SK-N-SH treated with all-trans-retinoic acid at 6 μM for 48 hours (cell line): ENCODE results near the gene ZCCHC24.

Source experiments
- ATAC-seq: fragments of 200-7000 bp; cut with Tn5 transposase; 3 replicates; pipeline ENCODE4 v1.9.1; 2020; ENCODE audit warnings: mild to moderate bottlenecking, moderate library complexity
- ARNTL ChIP-seq: fragments of 450-650 bp; formaldehyde crosslinking; IDR thresholded peaks from 2 replicates; pipeline ENCODE4 v1.5.0; 2020; ENCODE audit warnings: low read depth, mild to moderate bottlenecking, moderate library complexity, borderline replicate concordance
- BACH2 ChIP-seq: fragments of 250-450 bp; sonication (Bioruptor Pico); IDR thresholded peaks from 2 replicates; pipeline ENCODE4 v1.9.0; 2021; ENCODE audit warnings: mild to moderate bottlenecking, borderline replicate concordance
- CSDC2 ChIP-seq: fragments of 250-450 bp; sonication (Bioruptor Pico); IDR thresholded peaks from 2 replicates; pipeline ENCODE4 v1.5.0; 2020; ENCODE audit warnings: mild to moderate bottlenecking, moderate library complexity
- CSRNP3 ChIP-seq: fragments of 250-450 bp; sonication (Bioruptor Pico); IDR thresholded peaks from 2 replicates; pipeline ENCODE4 v1.5.1; 2021; ENCODE audit warnings: mild to moderate bottlenecking, moderate library complexity
- GLIS3 ChIP-seq: fragments of 250-450 bp; sonication (Bioruptor Pico); IDR thresholded peaks from 2 replicates; pipeline ENCODE4 v1.5.0; 2020; ENCODE audit warnings: mild to moderate bottlenecking, moderate library complexity
- ISL1 ChIP-seq: fragments of 250-450 bp; sonication (Bioruptor Pico); IDR thresholded peaks from 2 replicates; pipeline ENCODE4 v2.1.2; 2022; ENCODE audit warnings: mild to moderate bottlenecking, moderate library complexity
- OSR1 ChIP-seq: fragments of 250-450 bp; sonication (Bioruptor Pico); IDR thresholded peaks from 2 replicates; pipeline ENCODE4 v1.8.0; 2022; ENCODE audit warnings: moderate library complexity, mild to moderate bottlenecking, inconsistent platforms
- PATZ1 ChIP-seq: fragments of 250-450 bp; sonication (Bioruptor Pico); IDR thresholded peaks from 2 replicates; pipeline ENCODE4 v1.8.0; 2020; ENCODE audit warnings: mild to moderate bottlenecking, moderate library complexity, borderline replicate concordance
- POU6F1 ChIP-seq: fragments of 250-450 bp; sonication (Bioruptor Pico); IDR thresholded peaks from 2 replicates; pipeline ENCODE4 v1.8.0; 2021; ENCODE audit warnings: low read depth, mild to moderate bottlenecking, moderate library complexity, borderline replicate concordance
- PPARA ChIP-seq: fragments of 250-450 bp; sonication (Bioruptor Pico); IDR thresholded peaks from 2 replicates; pipeline ENCODE4 v1.5.0; 2020; ENCODE audit warnings: mild to moderate bottlenecking, borderline replicate concordance
- RARB ChIP-seq: fragments of 250-450 bp; sonication (Bioruptor Pico); IDR thresholded peaks from 2 replicates; pipeline ENCODE4 v1.8.0; 2021; ENCODE audit warnings: mild to moderate bottlenecking, moderate library complexity
- SNAI2 ChIP-seq: fragments of 250-450 bp; sonication (Bioruptor Pico); IDR thresholded peaks from 2 replicates; pipeline ENCODE4 v1.5.0; 2020; ENCODE audit warnings: mild to moderate bottlenecking, moderate library complexity
- TCF4 ChIP-seq: fragments of 250-450 bp; sonication (Bioruptor Pico); IDR thresholded peaks from 2 replicates; pipeline ENCODE4 v1.8.0; 2021; ENCODE audit warnings: mild to moderate bottlenecking, moderate library complexity, borderline replicate concordance
- TOX ChIP-seq: fragments of 250-450 bp; sonication (Bioruptor Pico); IDR thresholded peaks from 2 replicates; pipeline ENCODE4 v1.8.0; 2021; ENCODE audit warnings: mild to moderate bottlenecking, moderate library complexity, borderline replicate concordance
- ZC3H10 ChIP-seq: fragments of 250-450 bp; sonication (Bioruptor Pico); IDR thresholded peaks from 2 replicates; pipeline ENCODE4 v1.5.1; 2021; ENCODE audit warnings: mild to moderate bottlenecking, moderate library complexity
- ZFP3 ChIP-seq: fragments of 250-450 bp; sonication (Bioruptor Pico); IDR thresholded peaks from 2 replicates; pipeline ENCODE4 v1.5.0; 2020; ENCODE audit warnings: mild to moderate bottlenecking, moderate library complexity
- ZFP30 ChIP-seq: fragments of 450-650 bp; formaldehyde crosslinking; IDR thresholded peaks from 2 replicates; pipeline ENCODE4 v1.5.0; 2022; ENCODE audit warnings: mild to moderate bottlenecking, moderate library complexity
- ZNF565 ChIP-seq: fragments of 450-650 bp; formaldehyde crosslinking; conservative IDR thresholded peaks from 2 replicates; pipeline ENCODE4 v1.5.0; 2020; ENCODE audit warnings: low read depth, mild to moderate bottlenecking, moderate library complexity
- ZNF70 ChIP-seq: fragments of 450-650 bp; formaldehyde crosslinking; IDR thresholded peaks from 2 replicates; pipeline ENCODE4 v1.5.0; 2020; ENCODE audit warnings: mild to moderate bottlenecking, moderate library complexity
- ZNF8 ChIP-seq: fragments of 450-650 bp; formaldehyde crosslinking; IDR thresholded peaks from 2 replicates; pipeline ENCODE4 v1.5.0; 2020; ENCODE audit warnings: mild to moderate bottlenecking, moderate library complexity

The ZCCHC24 gene

GRCh38 chr10:79398642-79399041, 46.8 kb downstream of the ZCCHC24 start (continued):
- no peak for TF ChIP-seq PATZ1 (CRISPR knock-in tag)
- no peak for TF ChIP-seq ZNF70 (CRISPR knock-in tag)
- TF ChIP-seq ZFP30 (CRISPR knock-in tag): no peak
- TF ChIP-seq, all 23 proteins: peak for 0

- ATAC-seq: no peak
- TF ChIP-seq TCF4 (0 out of 2 replicates have a peak, but pooled peaks have one; percentile 20), RARB (CRISPR knock-in tag) (no peak)
Observed at GRCh38 chr10:79397575-79398303, 47.7 kb downstream of the ZCCHC24 start.

- TF ChIP-seq GLIS3: no peak
- no peak for TF ChIP-seq SNAI2 (CRISPR knock-in tag)
- no peak for TF ChIP-seq ZNF8 (CRISPR knock-in tag)
- no peak for TF ChIP-seq RARB (CRISPR knock-in tag)
- no peak for TF ChIP-seq TCF4
- TF ChIP-seq ZNF565 (CRISPR knock-in tag): no peak
- no peak for TF ChIP-seq CSDC2 (CRISPR knock-in tag)
- TF ChIP-seq CSRNP3: no peak
- TF ChIP-seq OSR1: no peak
- TF ChIP-seq PATZ1 (CRISPR knock-in tag): no peak
- no peak for ATAC-seq
Observed at GRCh38 chr10:79397051-79397450, 48.4 kb downstream of the ZCCHC24 start.

- ATAC-seq: no peak
- TF ChIP-seq ZC3H10 (CRISPR knock-in tag) (no peak), BACH2 (no peak), ZNF70 (CRISPR knock-in tag) (no peak), TOX (no peak), PATZ1 (CRISPR knock-in tag) (no peak), CSDC2 (CRISPR knock-in tag) (no peak), ARNTL (CRISPR knock-in tag) (no peak), SNAI2 (CRISPR knock-in tag) (no peak), POU6F1 (no peak)
Observed at GRCh38 chr10:79396520-79396919, 48.9 kb downstream of the ZCCHC24 start.

GRCh38 chr10:79394664-79395063, 50.8 kb downstream of the ZCCHC24 start:
- ATAC-seq: no peak
- TF ChIP-seq CSRNP3: no peak
- TF ChIP-seq ZFP3 (CRISPR knock-in tag): no peak
- no peak for TF ChIP-seq POU6F1
- no peak for TF ChIP-seq ISL1 (CRISPR knock-in tag)
- TF ChIP-seq ZNF70 (CRISPR knock-in tag): no peak
- TF ChIP-seq PPARA (CRISPR knock-in tag): no peak
- TF ChIP-seq OSR1: no peak
- no peak for TF ChIP-seq ZNF565 (CRISPR knock-in tag)
- TF ChIP-seq TOX: no peak
- no peak for TF ChIP-seq SNAI2 (CRISPR knock-in tag)
- TF ChIP-seq ARNTL (CRISPR knock-in tag): no peak
- no peak for TF ChIP-seq ZFP30 (CRISPR knock-in tag)
